Iris pigment epithelial cell (primary cell): ENCODE results near the gene FAM3B.

Experiments
- DNase-seq: peaks from one replicate; pipeline ENCODE4 v3.0.0-alpha.2; 2011; ENCODE audit warnings: low read depth

The FAM3B gene

GRCh38 chr21:41369105-41369919 lies 52.7 kb downstream of the FAM3B start:
- DNase-seq: no peak

- DNase-seq: no peak
Measured at GRCh38 chr21:41369920-41370839, 53.6 kb downstream of the FAM3B start.

GRCh38 chr21:41370840-41371684 lies 54.5 kb downstream of the FAM3B start:
- no peak for DNase-seq

- no peak for DNase-seq
Measured at GRCh38 chr21:41371685-41372030, 55.1 kb downstream of the FAM3B start.

DNA sequence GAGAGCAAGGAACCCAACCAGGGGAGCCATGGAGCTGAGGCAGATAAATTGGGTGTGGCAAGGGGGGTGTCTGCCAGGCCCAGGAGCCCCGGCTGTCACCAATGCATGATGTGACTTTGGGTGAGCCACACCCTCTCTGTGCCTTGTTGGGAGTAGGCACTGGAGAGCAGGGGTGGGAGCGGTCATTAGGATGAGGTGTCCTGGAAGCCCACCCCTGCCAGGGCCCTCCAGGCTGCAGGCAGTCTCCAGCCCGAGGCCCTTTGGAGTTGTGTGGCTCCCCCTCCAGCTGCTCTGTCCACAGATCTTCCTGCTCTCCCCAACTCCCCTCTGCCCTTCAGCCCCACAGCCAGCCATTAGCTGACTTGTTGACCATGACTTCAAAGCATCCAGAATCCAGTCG lies 56.7 kb downstream of the FAM3B start:
- no peak for DNase-seq

DNA sequence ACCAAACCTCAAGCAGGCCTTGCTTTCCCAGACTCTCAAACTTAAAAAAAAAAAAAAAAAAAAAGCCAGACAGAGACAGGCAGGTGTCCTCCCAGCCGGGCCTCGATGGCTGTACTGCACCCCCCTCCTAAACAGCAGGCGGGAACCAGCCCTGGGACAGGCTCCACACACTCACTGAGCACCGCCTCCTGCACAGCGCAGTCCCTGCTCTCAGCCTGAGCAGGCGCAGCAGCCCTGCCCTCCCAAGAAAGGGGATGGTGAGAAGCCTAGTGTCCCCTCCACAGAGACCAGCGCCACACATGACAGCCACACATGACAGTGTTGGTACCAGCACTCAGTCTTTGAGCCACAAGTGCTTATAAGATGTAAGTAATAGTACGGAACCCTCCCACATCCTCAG lies 57.2 kb downstream of the FAM3B start:
- no peak for DNase-seq

GRCh38 chr21:41374177-41374712 lies 57.6 kb downstream of the FAM3B start:
- no peak for DNase-seq

- no peak for DNase-seq
Measured at GRCh38 chr21:41374867-41375533, 58.4 kb downstream of the FAM3B start.

GRCh38 chr21:41375875-41376274 lies 59.3 kb downstream of the FAM3B start:
- DNase-seq: no peak

GRCh38 chr21:41377715-41378114 lies 61.1 kb downstream of the FAM3B start:
- DNase-seq: no peak

DNA sequence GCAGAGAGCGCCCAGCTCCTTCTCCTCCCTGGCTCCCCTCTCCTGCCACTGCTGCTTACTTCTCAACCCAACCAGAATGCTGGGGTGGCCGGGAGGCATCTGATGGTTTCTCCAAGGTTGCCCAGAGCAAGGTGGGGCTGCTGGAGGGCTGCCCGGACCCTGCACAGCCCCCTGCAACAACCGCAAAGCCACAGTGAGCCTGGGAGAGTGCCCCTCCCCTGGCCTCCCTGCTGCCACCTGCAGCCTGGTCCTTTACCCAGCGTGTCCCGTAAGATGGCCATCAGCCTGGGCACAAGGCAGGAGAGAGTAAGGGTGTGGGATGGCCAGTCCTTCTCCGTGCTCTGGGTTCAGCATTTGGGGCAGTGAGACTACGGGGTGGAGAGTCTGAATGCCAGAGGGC lies 62.2 kb downstream of the FAM3B start:
- DNase-seq: no peak

- DNase-seq: no peak
Measured at GRCh38 chr21:41379901-41380300, 63.3 kb downstream of the FAM3B start.

- DNase-seq: no peak
Measured at GRCh38 chr21:41381731-41382130, 65.1 kb downstream of the FAM3B start.

- DNase-seq: no peak
Measured at GRCh38 chr21:41387042-41387819, 70.6 kb downstream of the FAM3B start.

DNA sequence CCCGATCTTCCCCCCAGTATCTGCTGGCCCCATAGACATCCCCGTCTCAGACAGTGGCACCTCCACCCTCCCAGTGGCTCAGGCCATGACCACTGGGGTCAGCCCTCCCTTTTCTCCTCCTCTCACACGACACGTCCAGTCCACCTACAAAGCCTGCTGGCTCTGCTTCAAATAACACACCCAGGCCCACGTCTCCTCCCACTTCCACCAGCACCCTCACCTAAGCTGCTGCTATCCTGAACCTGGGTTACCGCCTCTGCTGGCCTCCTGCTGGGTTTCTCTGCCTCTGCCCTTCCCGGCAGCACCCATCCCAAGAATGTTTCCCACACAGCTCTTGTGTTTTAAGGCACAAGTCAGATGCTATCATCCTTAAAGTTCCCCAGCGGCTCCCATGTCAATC lies 71.2 kb downstream of the FAM3B start:
- no peak for DNase-seq

- DNase-seq: no peak
Measured at GRCh38 chr21:41388259-41388658, 71.7 kb downstream of the FAM3B start.

DNA sequence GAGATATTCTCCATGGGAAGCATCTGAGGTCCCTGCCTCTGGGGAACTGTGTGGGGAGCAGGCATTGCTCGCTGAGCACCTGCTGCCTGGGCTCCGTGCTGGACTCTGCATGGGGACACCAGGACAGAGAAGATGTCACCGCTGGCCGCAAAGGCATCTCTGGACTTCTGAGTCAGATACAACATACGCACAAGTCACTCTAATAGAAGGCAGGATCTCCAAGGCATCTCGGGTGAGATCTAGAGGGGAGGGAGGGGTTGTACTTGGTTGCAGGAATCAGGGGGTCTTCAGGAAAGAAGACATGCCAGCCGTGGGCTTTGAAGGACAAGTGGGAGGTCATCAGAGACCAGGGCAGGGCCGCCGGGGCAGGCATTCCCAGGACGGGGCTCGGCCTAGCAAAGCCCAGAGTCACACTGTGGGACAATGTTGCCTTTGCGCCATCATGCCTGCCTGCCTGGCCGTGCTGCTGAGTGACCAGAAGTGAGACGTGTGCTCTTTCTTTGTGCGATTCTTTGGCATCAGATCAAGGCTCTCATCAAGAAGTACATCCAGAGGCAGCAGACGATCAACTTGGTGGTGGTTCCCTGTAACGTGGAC lies 73.5 kb downstream of the FAM3B start:
- DNase-seq: no peak

DNA sequence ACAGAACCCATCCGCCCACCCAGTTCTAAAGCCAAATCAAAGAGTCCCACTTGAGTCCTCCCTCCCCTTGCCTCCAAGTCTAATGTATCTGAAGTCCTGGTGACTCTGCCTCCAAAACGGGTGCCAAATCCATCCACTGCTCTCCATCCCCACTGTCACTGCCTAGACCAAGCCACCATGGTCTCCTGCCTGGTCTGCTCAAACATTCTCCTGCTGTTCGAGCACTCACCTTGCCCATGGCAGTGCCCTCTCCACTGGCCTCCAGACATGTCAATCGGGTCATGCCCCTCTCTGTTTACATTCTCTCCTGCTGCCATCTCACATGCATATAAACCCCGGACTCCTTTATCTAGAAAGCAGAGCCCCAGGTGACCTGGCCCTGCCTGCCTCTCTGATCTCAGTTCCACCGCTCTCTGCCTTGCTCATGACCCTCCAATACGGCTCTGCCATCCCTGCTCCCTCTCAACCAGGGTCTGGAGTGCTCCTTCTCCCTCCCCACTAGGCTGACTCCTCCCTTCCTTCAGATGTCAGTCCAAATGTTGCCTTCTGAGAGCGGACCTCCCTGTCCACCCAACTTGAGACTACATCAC lies 77.4 kb downstream of the FAM3B start:
- DNase-seq: no peak

- DNase-seq: no peak
Measured at GRCh38 chr21:41396558-41397075, 80.0 kb downstream of the FAM3B start.

- DNase-seq: no peak
Measured at GRCh38 chr21:41397471-41397891, 80.9 kb downstream of the FAM3B start.
